Activated naive CD4-positive, alpha-beta T cell treated with anti-CD3 and anti-CD28 coated beads, Interleukin-2, amount 10 ng/mL, durations not matched to agents 5 hours and 36 hours (primary cell): ENCODE results near the gene CAPRIN1. TPM values are rescaled to one million over a fixed set of nuclear protein-coding genes. Genes with fewer than 3 reads are reported as not detected.

Experiments
- total RNA-seq, 2 experiments: library from RNA; stranded (reverse); gene quantifications; one replicate each; pipeline ENCODE4 v1.2.3, GENCODE V29; 2021

Gene CAPRIN1
- total RNA-seq, result 100 to 1,000 TPM; 182 to 186 TPM

GRCh38 chr11:34051349-34052035 lies at the start of gene CAPRIN1:
Gene CAPRIN1, plus strand, starts transcription at chr11:34051731. Its CDS starts 690 bp downstream, at chr11:34052421.

GRCh38 chr11:34105079-34105956 lies 53.8 kb downstream of the CAPRIN1 start, which contains the start of gene NAT10:
Gene NAT10, plus strand, starts transcription at chr11:34105629. Its CDS starts 2,597 bp downstream, at chr11:34108226.

Other genes with a start within 250 kb of the CAPRIN1 start
- gene LMO2, start 159.7 kb upstream of the CAPRIN1 start, total RNA-seq, result not detected
- gene NAT10, start 53.9 kb downstream of the CAPRIN1 start, total RNA-seq, result 10 to 100 TPM; 73.4 to 76.1 TPM